Prostate gland (tissue), 2 donors: Measurements from ENCODE around the gene TSEN2.

Experiments
- CTCF ChIP-seq, 4 experiments: fragments of 200-600 bp in 2 of 4; fragments of 450-650 bp in 2 of 4; sonication (generic) in 2 of 4; IDR thresholded peaks; 1 replicate in 3 of 4; 2 replicates in 1 of 4; pipeline ENCODE4 v1.5.1; 2016 to 2019; ENCODE audit warnings: antibody characterized with exemption in 4 of 4, mild to moderate bottlenecking in 2 of 4, moderate library complexity in 2 of 4
- POLR2A ChIP-seq: fragments of 450-650 bp; IDR thresholded peaks from one replicate; pipeline ENCODE4 v1.6.1; 2016; ENCODE audit warnings: antibody characterized with exemption, mild to moderate bottlenecking

DNA sequence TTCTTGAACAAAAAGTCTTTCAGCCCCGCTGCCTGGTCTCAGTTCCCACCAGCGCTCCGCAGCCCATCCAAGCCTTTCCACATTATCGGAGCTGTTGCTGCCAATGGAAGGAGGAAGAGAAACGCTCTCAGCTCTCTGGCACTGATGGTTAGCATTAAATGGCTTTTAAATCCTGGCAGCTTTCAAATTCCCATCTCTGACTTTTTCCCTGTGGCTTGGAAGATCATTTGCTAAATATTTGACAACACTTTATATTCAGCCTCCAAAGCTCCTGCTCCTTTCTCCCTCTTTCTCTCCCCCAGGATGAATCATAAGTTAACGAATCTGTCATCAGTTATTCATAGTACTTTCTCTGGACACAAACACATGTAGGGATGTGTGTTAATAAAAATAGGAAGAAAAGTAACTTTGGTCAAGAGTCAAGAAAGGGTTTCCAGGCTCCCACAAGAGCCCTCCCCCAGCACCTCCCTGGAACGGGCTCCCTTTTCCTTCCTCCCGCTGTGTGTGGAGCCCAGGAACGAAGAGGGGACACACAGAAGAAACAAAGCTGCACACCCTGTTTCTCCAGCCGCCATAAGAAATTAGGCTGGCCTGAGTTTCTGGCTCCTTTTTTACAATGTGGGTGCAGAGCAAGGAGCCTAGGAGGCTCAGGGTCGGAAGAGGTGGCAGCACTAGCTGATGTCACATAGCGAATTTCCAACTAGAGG, 47.6 kb upstream of the TSEN2 start:
- TF ChIP-seq CTCF (IDR thresholded peaks at IDR 0.05) (no peak), POLR2A (no peak)
